Activated CD4-positive, alpha-beta T cell treated with anti-CD3 and anti-CD28 coated beads, Interleukin-10, Interleukin-2, amounts not matched to agents 100 ng/mL and 50 ng/mL, durations not matched to agents 16 hours and 8 hours (primary cell): ENCODE data around the gene HSH2D.
A peak's percentile ranks its signal among the peaks of the same experiment; 100 is the strongest.
"Not testable (repeated sequence)": the region's sequence is repeated elsewhere in the genome, so short reads cannot be mapped to it uniquely, and the experiment has no call there.

Source experiments
- DNase-seq: peaks from one replicate; pipeline ENCODE4 v3.0.0-alpha.2; 2020

HSH2D gene

GRCh38 chr19:16159655-16160054, 16.2 kb downstream of the HSH2D start:
- DNase-seq: no peak

- DNase-seq: no peak
These were observed 17.0 kb downstream of the HSH2D start for GRCh38 chr19:16160445-16160942.

GRCh38 chr19:16160943-16161560, 17.6 kb downstream of the HSH2D start:
- peak; percentile 75 for DNase-seq

GRCh38 chr19:16161840-16162239, 18.4 kb downstream of the HSH2D start:
- DNase-seq: peak; percentile 50

GRCh38 chr19:16164222-16164890, 20.9 kb downstream of the HSH2D start:
- no peak for DNase-seq

GRCh38 chr19:16166417-16166816, 22.9 kb downstream of the HSH2D start:
- DNase-seq: no peak

GRCh38 chr19:16167055-16167454, 23.6 kb downstream of the HSH2D start:
- DNase-seq: no peak

GRCh38 chr19:16168465-16169081, 25.1 kb downstream of the HSH2D start:
- DNase-seq: peak; percentile 36

- DNase-seq: no peak
These were observed 26.6 kb downstream of the HSH2D start for GRCh38 chr19:16170134-16170533.

- DNase-seq: no peak
These were observed 32.5 kb downstream of the HSH2D start for GRCh38 chr19:16175954-16176353.

GRCh38 chr19:16178866-16179265, 35.4 kb downstream of the HSH2D start:
- DNase-seq: not testable (repeated sequence)

GRCh38 chr19:16180611-16181010, 37.1 kb downstream of the HSH2D start:
- no peak for DNase-seq

GRCh38 chr19:16184665-16185122, 41.2 kb downstream of the HSH2D start:
- DNase-seq: no peak

- peak; percentile 100 for DNase-seq
These were observed 41.8 kb downstream of the HSH2D start, which contains the start of gene FAM32A for GRCh38 chr19:16185123-16185767. Gene FAM32A (plus strand): TSS chr19:16185410. CDS start chr19:16185443, 33 bp downstream.

- peak; percentile 47 for DNase-seq
These were observed 42.3 kb downstream of the HSH2D start for GRCh38 chr19:16185768-16186123.

GRCh38 chr19:16188521-16188920, 45.0 kb downstream of the HSH2D start:
- no peak for DNase-seq

- no peak for DNase-seq
These were observed 46.7 kb downstream of the HSH2D start for GRCh38 chr19:16190198-16190597.

GRCh38 chr19:16190736-16191135, 47.3 kb downstream of the HSH2D start:
- no peak for DNase-seq

- DNase-seq: no peak
These were observed 47.9 kb downstream of the HSH2D start for GRCh38 chr19:16191216-16191908.

- no peak for DNase-seq
These were observed 50.0 kb downstream of the HSH2D start for GRCh38 chr19:16193466-16193865.

- no peak for DNase-seq
These were observed 53.7 kb downstream of the HSH2D start for GRCh38 chr19:16197188-16197621.

GRCh38 chr19:16197622-16198369, 54.3 kb downstream of the HSH2D start, which contains the start of gene AP1M1:
Gene AP1M1 (plus strand): TSS chr19:16197911. CDS start chr19:16198027, 116 bp downstream.
- peak; percentile 100 for DNase-seq
